GM21786 (cell line): ENCODE measurements around the gene PLXDC1.
"Not testable (repeated sequence)": the region's sequence is repeated elsewhere in the genome, so short reads cannot be mapped to it uniquely, and the experiment has no call there.

Source experiments
- ATAC-seq: cut with Tn5 transposase; IDR thresholded peaks from one replicate; pipeline ENCODE4 v1.9.1; 2021; ENCODE audit not compliant: unreplicated experiment

Gene PLXDC1

DNA sequence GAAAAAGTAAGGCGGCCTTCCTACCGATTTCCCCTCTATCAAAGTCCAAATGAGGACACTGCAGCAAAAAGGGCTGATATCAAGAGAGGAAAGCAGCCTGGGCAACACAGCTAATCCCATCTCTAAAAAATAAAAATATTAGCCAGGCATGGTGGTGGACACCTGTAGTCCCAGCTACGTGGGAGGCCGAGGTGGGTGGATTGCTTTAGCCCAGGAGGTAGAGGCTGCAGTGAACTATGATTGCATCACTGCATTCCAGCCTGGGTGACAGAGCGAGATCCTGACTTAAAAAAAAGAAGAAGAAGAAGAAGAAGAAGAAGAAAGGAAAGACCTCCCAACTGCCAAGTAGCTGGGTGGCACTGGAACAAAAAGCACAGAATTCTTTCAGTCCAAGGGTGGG is 31.6 kb upstream of the PLXDC1 start:
- no peak for ATAC-seq

DNA sequence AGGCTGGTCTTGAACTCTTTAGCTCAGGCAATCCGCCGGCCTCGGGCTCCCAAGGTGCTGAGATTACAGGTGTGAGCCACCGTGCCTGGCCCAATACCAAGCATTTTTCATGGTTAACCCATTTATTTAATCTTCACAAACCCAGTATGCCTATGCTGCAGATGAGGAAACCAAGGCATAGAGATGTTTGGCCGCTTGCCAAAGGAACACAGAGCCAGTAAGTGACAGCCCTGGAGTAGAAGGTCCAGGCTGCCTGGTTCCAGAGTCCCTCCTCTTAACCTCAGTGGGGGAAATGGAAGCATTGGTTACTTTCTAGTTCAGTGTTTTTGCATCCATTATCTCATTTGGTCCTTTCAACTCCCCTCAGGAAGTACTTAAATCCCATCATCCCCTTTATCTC is 29.9 kb upstream of the PLXDC1 start:
- ATAC-seq = no peak

DNA sequence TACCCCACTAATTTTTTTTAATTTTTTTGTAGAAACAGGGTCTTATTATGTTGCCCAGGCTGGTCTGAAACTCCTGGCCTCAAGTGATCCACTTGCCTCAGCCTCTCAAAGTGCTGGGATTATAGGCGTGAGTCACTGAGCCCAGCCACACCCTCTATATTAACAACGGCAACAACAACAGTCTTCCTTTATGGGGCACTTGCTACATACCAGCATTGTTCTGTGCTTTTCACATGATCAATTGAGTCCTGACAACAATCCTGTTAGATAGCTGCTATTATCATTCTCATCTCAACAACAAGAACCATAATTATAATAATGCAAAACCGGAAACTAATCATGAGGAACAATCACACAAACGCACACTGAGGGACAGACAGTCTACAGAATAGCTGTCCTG is 27.1 kb upstream of the PLXDC1 start:
- ATAC-seq = no peak

DNA sequence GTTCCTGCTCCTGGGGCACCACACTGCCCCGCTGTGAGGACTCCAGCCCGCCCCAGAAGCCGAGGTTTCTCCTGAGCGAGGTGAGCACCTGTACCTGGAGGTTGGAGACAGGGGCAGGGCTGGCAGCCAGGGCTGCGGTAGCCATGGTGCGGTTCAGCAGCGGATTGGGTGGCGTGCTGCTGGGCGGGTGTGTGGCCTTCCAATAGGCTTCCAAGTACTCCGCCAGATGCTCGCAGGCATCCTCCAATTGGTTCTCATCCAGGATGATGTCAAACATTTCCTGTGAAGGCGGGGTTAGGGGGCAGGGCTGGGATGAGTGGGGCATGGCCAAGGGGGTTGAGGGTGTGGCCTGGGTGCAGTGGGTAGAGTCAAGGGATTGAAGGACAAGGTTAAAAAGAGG is 25.8 kb upstream of the PLXDC1 start:
- ATAC-seq = no peak

DNA sequence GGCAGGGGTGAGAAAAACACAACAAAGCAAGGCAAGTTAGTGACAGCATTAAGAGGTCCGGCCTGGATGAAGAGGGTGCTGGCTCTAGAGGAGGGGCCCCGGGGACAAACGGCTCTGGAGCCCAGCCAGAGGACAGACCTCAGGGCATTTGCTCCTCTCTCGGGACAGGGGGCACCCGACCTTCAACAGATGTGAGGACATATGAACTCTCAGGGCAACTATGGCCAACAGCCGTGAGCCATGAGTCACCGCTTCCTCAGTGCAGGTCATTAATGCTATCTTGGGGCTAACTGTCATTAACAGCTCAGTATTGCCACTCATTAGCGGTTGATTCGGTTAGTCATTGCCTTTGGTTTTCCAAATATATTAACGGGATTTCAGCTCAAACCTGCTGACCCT is 24.3 kb upstream of the PLXDC1 start:
- no peak for ATAC-seq

DNA sequence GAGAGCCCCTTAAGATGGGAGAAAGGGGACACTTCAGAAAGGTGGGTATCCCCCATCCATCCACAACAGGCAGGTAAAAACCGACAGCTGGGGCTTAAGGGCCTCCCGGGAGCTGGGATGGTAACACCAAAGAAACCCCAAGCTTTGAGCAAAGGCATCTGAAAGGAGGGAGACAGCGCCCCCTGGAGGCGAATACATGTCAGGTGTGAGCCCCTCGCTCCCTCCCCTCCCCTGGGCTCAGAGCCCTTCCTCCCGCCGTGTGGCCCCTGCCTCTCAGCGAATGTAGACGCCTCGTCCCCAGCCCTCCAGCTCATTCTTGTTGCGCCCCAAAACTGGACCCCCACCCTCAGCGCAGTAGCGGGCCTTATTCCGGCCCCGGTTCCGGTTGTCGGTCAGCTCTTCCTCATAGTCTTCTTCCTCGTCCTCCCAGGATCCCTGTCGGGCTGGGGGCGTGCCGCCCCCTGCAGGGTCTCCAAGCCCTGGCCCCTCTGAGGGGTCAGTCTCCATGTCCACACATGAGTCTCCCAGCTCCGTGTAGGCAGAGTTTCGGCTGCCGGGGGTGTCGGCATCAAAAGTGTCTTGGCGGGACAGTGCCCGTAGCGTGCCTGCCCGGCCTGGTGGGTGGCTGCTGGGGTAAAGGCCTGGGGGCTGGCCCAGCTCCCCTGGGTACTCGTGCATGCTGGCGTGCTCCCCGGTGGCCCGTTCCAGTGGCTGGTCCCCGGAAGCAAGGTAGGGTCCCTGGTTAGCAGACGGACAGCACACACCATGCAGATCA is 23.7 kb upstream of the PLXDC1 start:
- ATAC-seq = no peak

DNA sequence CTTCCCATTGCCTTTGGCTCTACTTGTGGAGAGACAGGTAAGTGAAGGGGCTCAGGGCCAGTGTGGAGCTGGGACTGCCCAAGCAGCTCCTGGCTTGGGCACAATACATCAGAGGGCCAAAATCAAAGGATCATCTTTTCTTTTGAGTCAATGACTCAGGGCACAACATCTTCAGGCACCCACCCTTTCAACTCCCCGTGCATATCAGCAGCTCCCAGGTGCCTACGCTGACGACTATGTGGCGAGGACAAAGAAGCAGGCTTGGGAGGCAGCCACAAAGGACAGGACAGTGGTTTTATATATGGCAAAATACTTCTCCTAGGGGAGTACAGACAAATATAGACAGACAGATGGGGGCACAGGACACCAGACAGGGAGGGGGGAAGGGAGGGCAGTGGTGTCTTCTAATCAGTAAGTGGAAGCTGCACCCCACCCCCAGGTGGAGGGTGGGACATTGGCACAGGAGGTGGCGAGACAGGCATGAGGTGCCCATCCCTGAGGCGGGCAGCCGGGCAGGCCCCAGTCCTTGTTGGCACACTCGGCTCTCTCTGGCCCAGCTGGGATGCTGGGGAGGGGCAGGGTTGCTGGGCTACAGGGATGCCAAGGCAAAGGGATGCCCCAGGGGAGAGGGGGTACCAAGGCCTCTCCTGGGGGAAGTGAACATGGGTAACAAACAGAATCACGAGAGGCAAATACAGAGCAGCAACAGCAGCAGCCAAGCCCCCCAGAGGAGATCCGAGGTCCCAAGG is 22.3 kb upstream of the PLXDC1 start:
- no peak for ATAC-seq

DNA sequence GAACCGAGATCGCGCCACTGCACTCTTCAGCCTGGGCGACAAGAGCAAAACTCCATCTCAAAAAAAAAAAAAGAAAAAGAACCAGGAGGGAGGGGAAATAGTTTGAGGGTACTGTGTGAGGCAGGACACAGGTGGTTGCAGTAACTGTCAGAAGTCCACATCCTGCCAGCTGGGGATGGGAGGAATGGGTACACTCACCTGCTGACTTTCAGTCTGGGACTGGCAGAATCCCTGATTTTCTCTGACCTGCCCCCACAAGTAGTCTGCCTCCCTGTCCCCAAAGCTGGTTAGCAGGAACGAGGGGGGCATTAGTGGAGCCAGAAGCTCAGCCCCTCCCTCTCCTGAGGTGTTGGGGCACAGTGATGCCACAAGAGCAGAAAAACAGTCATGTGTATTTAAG is 21.6 kb upstream of the PLXDC1 start:
- no peak for ATAC-seq

DNA sequence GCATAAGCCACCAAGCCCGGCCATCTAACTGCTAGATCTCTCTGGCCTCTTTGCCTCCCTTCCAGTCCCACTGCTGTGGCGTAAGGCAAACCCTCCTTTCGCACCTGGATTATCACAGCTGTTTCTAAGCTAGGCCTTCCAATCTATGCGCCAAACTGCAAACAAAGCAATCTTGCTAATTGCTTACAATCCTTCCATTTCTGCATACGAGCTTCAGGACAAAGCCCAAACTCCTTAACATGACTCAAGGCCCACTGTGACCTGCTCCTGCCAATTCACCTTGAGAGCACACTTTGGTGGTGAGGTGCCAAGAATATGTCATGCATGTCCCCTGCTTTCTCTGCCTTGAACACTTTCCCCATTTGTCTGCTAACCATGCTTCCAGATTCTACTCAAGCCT is 20.5 kb upstream of the PLXDC1 start:
- no peak for ATAC-seq

DNA sequence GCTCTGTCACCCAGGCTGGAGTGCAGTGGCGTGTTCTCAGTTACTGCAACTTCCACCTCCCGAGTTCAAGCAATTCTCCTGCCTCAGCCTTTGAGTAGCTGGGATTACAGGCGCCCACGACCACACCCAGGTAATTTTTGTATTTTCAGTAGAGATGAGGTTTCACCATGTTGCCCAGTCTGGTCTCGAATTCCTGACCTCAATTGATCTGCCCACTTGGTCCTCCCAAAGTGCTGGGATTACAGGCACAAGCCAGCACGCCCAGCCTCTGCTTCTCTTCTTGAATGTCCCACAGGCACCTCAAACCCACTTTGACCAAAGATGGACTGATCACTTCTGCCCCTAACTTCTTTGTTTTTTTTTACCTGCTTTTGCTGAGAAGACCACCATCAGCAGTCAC is 19.1 kb upstream of the PLXDC1 start:
- no peak for ATAC-seq

DNA sequence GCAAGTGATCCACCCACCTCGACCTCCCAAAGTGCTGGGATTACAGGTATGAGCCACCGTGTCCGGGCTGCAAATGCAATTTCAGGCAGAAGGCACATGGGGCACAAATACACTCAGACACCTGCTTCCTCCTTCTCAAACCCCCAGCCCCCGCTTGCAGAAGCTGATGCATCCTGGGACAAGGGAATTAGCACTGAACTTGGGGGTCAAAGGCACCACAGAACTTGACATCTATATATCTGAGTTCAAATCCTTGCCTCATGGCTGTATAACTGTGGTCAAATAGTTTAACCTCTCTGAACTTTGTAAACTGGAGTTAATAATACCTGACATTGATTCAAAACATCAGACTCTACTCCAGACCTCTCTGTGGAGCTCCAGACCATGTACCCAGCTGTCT is 18.7 kb upstream of the PLXDC1 start:
- ATAC-seq = no peak

DNA sequence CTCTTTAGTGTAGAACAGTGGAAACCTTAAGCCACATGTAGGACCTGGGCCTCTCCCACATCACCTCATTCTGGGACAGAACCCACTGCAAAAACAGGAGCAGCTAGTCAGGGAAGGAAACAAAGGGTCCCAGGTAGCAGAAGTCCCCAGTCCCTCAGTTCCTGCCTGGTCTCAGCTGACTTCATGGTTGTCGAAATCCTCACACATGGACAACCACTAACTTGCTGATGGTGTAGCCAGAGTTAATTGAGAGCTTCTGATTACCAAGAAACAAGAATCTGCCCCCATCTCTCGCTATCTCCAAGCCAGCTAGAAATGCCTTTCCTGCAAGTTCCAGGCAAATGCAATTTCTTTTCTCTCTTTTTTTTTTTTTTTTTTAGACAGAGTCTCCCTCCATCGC is 18.1 kb upstream of the PLXDC1 start:
- ATAC-seq = no peak

DNA sequence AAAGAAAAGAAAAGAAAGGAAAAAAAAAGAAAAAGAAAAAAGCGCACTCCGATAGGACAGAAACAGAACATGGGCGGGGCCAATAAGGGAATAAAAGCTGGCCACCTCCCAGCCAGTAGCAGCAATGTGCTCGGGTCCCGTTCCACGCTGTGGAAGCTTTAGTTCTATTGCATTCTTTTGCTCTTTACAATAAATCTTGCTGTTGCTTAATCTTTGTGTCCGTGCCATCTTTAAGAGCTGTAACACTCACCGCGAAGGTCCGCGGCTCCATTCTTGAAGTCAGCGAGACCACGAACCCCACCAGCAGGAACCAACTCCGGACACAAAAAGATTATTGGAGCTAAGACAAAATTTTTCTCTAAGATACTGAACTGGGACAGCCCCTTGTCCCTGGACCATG is 17.7 kb upstream of the PLXDC1 start:
- no peak for ATAC-seq

DNA sequence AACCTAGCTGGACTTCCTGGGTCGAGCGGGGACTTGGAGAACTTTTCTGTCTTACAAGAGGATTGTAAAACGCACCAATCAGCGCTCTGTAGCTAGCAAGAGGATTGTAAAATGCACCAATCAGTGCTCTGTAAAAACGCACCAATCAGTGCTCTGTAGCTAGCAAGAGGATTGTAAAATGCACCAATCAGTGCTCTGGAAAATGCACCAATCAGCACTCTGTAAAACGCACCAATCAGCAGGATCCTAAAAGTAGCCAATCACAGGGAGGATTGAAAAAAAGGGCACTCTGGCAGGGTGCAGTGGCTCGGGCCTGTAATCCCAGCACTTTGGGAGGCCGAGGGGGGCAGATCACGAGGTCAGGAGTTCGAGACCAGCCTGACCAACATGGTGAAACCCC is 17.1 kb upstream of the PLXDC1 start:
- ATAC-seq = not testable (repeated sequence)

DNA sequence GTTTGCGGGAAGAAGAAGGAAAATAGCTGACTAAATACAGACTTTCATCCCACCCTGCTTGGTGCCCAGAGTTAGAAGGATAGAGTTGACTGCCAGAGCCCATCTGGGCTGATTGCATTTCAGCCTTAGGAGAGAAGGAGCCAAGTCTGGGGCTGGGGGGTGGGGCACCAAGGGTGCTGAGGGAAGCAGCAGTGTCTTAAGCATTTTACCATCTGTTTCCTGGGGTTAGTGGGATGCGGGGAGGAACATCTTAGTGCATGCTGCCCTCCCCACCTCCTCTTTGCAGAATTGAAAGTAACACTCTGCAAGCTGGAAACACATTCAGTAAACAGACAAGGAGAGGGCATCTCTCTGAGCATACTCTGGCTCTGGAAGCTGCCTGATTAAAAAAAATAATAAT is 16.0 kb upstream of the PLXDC1 start:
- ATAC-seq = no peak

DNA sequence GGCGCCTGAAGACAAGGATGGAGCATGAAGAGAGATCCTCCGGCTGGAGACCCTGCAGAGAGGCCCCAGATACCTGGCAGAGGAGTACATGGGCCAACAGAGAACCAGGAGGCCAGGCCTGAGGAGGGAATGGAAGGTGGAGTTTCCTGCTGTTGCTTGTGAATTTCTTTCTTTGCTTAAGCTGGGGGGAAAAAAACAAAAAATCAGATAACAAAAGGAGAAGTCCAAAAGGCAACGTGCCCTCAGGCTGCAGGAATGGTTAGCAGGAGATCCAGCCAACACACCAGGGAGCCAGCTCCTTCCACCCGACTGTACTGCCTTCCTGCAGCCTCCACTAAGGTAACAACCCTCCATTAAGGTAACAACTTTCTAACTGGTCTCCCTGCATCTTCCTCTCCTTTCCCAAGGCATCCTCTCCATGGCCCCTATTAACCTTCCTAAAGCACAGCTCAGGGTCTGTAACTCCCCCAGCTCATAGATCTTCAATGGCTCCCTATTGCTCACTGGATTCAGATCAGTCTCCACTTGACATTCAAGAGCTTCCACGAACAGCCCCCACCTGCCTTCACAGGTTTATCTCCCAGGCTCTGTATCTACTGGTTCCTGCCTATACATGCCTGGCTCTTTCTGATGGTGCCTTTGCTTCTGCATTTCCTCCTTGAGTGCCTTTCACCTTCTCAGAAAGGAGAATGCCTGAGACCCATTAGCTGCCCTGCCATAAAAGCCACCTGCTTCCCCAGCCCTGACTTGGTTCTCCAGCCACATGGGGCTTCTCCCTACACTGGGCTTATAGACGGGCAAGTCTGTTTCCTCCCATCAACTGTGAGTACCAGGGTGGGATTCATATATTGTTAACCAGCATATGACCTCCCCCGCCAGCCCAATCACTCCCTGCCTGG is 15.2 kb upstream of the PLXDC1 start:
- no peak for ATAC-seq

DNA sequence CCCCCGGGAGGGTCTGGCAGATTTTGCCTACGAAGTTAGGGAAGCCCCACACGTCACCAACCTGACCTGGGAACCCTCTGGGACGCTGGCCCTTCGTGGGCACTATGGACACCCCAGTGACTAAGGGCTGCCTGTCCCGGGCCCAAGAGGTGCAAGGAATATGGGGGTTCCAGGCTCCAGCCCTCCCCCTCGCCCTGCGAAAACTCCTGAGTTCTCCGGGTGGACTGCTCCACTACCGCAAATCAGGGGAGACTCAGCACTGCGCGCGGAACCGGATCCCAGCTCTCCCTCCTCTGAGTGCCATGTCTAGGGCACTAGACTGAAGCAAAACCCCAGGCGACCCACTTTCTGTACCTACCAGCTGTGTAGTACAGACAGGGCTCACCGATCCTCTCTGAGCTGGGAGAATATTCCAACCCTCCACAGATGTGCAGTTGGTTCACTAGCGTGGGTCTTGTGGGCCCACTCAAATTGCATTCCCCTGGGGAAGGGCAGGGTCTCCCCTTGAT is 14.5 kb upstream of the PLXDC1 start, which contains the start of gene ARL5C:
TSS of gene ARL5C (minus strand) at position 321 of the 509 bp plus-strand sequence. CDS start 401 bp downstream, outside the sequence.
- no peak for ATAC-seq

DNA sequence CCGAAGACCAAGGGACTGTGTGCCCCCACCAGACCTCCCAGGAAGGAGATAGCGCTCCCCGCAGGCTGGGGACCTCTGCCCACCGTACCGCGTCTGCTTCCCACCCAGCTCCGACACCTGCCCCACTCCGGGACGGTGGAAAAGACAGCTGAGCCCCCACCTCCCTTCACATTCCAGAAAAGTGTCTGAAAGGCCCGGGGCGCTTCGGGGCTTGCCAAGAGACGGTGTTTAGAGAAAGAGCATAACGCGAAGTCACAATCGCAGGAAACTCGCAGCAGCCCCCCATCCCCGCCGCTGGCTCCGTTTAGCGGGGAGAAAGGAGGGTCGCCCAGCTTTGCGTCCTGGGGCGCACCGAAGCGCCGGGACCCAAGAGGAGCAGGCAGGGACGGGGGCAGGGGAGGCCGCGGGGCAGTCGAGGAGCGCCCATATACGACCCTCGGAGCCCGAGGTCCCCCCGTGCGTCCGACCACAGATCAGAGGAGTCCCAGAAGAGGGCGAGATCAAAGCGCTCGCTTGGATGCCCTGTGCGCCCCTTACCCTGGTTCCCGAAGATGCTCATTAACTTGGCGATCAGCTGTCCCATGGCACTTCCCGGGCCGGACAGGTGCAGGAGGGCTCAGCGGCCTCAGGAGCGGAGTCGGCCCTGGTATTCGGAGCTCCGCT is 13.9 kb upstream of the PLXDC1 start:
- no peak for ATAC-seq

DNA sequence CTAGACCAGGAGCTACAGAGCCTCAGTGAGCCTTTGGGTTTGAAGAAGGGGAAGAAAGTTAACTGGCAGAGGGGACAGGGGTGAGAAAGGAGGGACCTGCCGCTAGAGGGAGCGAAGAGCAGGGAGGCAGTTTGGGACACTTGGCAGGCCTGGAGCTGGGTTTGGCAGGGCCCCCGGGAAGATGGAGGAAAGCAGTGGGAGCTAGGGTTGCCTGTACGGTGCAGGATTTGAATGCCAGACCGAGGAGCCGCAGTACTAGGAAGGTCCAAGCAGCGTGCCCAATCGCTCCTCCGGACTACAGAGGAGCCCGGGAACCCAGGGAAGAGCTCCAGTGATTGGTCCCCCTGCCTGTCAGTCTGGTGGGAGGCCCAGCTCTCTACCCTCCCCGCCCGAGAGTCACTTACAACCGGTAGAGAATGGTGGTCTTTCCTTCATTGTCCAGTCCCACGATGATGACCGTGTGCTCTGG is 13.3 kb upstream of the PLXDC1 start:
- no peak for ATAC-seq

DNA sequence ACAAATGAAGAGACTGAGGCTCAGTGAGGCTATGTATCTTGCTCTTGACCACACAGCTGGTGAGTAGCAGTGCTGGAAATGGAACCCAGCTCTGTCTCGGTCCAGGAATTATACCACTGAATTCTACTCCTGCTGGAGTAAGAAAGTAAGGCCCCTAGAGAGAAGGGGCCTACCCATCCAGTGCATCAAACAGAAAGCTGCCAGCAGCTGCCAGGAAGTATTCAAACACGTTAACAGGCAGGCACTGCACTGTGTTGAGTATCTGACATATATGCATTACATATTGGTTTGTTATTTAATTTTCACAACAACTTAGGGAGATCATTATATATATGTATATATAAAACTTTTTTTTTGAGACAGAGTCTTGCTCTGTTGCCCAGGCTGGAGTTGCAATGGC is 10.5 kb upstream of the PLXDC1 start:
- ATAC-seq = no peak

DNA sequence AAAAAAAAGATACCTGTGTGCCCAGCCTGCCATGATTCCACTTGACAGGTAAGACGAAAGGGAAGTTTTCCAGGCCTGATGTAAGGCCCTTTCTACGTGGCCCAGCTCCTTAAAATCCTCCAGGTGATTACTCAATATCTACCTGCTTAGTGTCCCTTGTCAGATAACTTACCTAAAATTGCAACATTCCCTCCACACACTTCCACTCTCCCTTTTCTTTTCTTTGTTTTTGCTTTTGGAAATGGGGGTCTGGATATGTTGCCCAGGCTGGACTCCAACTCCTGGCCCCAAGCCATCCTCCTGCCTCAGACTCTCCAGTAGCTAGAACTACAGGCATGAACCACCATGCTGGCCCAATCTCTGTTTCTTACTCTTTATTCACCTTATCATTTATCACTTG is 7.2 kb upstream of the PLXDC1 start:
- ATAC-seq = no peak
